Skin epidermis (tissue), 12 donors: ENCODE data around the gene C11orf68.

Source experiments
- H3K27ac ChIP-seq, 21 experiments: fragments of 200-600 bp; sonication (generic) in 11 of 21; one replicate each; pipeline ENCODE4 v1.5.0; 2020; ENCODE audit warnings: mild to moderate bottlenecking in 3 of 21, inconsistent platforms in 2 of 21, moderate library complexity in 2 of 21
- H3K4me3 ChIP-seq, 7 experiments: fragments of 200-600 bp; sonication (generic) in 2 of 7; one replicate each; pipeline ENCODE4 v1.5.0; 2020; ENCODE audit warnings: inconsistent platforms in 2 of 7, mild to moderate bottlenecking in 2 of 7, moderate library complexity in 1 of 7

C11orf68 gene

GRCh38 chr11:65883058-65883761, 35.7 kb downstream of the C11orf68 start:
- no peak overlapping the region for H3K27ac ChIP-seq

GRCh38 chr11:65882120-65883057, 36.5 kb downstream of the C11orf68 start:
- Histone ChIP-seq H3K27ac (no peak overlapping the region), H3K4me3 (no peak overlapping the region)

More at GRCh38 chr11:65883058-65883761, 35.7 kb downstream of the C11orf68 start:
- no peak overlapping the region for H3K4me3 ChIP-seq

DNA sequence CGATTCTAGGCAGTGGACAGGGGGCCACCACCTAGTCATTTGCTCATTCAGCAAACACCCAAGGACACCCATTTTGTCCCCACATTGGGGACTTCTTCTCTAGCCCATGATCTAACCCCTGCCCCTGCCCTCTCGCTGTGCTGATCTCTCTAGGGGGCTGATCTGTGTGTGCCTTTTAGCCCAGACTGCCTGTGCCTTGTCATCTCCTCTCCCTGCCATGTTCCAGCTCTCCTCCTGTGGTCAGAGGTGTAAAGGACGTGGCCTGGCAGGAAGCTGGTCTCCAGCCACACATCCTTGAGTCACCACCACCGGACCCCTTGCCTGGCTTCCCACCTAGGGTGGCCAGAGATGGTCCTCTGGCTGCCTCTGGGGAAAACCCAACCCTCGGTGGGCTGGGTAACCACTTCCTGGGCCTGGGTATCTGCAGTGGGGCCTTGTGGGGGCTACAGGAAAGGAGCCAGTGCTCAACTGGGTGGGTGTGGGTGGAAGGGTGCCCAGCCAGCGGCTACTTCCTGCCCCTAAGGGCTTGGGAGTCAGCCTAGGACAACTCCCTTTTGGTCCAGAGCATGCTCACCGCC, 37.9 kb downstream of the C11orf68 start:
- no peak overlapping the region for H3K4me3 ChIP-seq
- peak overlapping the region in 5 of 21 experiments; percentile 7 to 86 (median 57) for H3K27ac ChIP-seq

- Histone ChIP-seq H3K4me3 (peak overlapping the region in 1 of 7 experiments; percentile 15), H3K27ac (peak overlapping the region in 8 of 21 experiments; percentile 0 to 86 (median 58))
Observed at GRCh38 chr11:65880027-65880426, 38.8 kb downstream of the C11orf68 start.

DNA sequence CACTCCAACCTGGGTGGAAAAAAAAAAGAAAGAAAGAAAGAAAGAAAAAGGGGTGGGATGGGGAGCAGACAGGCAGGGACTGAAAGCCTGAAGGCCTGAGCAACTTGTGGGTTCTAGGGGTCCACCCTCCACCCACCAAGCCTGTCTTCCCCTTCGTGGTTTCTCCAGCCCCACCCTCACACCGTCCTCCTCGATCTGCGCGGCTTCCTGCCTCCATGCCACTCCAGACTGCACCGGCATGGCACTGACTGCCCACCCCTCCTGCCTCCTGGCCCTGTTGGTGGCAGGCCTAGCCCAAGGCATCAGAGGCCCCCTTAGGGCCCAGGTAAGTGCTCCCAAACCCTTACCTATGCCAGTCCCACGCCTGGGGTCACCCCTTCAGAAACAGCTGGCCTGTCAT, 39.2 kb downstream of the C11orf68 start, which contains the start of gene CTSW:
CTSW (plus strand) TSS at position 221 of the 400 bp plus-strand sequence; CDS start at position 239, 18 bp downstream.
- H3K4me3 ChIP-seq: peak within 1 kb of the TSS in 1 of 7 experiments; percentile 15

DNA sequence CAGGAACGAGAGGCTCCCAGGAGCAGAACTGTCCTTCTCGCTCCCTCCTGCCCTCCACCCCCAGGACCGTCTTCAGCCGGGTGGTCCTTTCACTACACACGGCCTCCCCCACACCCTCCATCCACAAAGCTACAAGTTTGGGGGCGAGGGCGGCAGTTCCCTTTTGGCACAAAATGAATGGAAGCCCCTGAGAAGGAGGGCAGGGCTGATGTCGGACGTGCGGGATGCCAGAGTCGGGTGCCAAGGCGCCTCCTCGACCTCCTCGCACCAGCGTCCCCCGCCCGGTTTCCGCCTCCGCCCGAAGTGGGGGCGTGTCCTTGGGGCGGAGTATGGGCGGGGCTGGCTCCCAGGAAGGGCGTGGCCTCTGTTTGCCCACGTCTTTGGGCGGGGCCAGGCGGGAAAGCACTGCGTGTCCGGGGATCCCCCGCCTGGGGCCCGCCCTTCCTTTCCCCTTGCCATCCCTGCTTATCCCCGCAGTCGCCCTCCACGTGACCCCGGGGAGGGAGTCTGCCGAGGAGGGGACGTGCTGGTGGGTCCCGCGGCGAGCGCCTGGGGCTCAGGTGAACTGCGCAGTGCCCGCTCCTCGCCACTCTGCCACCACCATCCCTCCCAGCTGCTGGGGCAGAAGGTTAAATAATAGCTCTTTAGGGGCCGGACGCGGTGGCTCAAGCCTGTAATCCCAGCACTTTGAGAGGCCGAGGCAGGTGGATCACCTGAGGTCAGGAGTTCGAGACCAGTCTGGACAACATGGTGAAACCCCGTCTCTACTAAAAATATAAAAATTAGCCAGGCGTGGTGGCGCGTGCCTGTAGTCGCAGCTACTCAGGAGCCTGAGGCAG, 45.3 kb downstream of the C11orf68 start:
- peak overlapping the region; percentile 49 to 95 (median 84) for H3K27ac ChIP-seq
- peak overlapping the region; percentile 36 to 54 (median 44) for H3K4me3 ChIP-seq

More for the DNA sequence above, 39.2 kb downstream of the C11orf68 start, which contains the start of gene CTSW:
- H3K27ac ChIP-seq: peak within 1 kb of the TSS in 9 of 21 experiments; percentile 0 to 86 (median 57)

- H3K4me3 ChIP-seq: peak within 1 kb of the TSS; percentile 36 to 54 (median 44)
- H3K27ac ChIP-seq: peak within 1 kb of the TSS; percentile 49 to 95 (median 84)
Observed at GRCh38 chr11:65872586-65873317, 46.1 kb downstream of the C11orf68 start, which contains the start of gene EFEMP2. EFEMP2 (minus strand) TSS chr11:65872800; CDS start chr11:65872354, 446 bp downstream.

- Histone ChIP-seq H3K27ac (peak overlapping the region; percentile 49 to 95 (median 83)), H3K4me3 (peak overlapping the region; percentile 32 to 54 (median 44))
Observed at GRCh38 chr11:65871811-65872548, 46.9 kb downstream of the C11orf68 start.

- Histone ChIP-seq H3K27ac (peak overlapping the region in 17 of 21 experiments; percentile 19 to 95 (median 85)), H3K4me3 (peak overlapping the region in 3 of 7 experiments; percentile 36 to 54 (median 44))
Observed at GRCh38 chr11:65870706-65871681, 47.9 kb downstream of the C11orf68 start.

GRCh38 chr11:65870307-65870658, 48.6 kb downstream of the C11orf68 start:
- Histone ChIP-seq H3K4me3 (no peak overlapping the region), H3K27ac (peak overlapping the region in 1 of 21 experiments; percentile 20)

GRCh38 chr11:65869643-65870306, 49.1 kb downstream of the C11orf68 start:
- H3K4me3 ChIP-seq: no peak overlapping the region
- H3K27ac ChIP-seq: peak overlapping the region in 1 of 21 experiments; percentile 20

DNA sequence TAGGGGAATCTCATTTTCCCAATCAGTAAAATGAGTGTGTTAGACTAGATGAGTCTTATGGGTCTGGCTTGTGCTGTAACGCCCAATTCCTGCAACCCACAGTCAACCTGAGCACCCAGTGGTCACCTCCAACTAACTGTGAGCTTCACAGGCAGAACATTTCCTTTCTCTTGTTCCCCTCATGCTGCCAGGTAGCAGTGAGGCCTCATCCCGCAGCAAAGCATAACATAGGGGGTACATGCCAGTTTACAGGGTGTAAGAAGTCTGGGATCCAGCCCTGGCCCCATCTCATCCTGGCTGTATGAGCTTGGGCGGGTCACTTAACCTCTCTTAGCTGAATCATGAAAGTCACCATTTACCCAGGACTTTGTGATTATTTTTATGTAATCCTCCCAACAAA, 50.0 kb downstream of the C11orf68 start:
- Histone ChIP-seq H3K4me3 (no peak overlapping the region), H3K27ac (no peak overlapping the region)

- no peak overlapping the region for H3K27ac ChIP-seq
- no peak overlapping the region for H3K4me3 ChIP-seq
Observed at GRCh38 chr11:65868076-65868667, 50.7 kb downstream of the C11orf68 start.

GRCh38 chr11:65867284-65868071, 51.4 kb downstream of the C11orf68 start:
- no peak overlapping the region for H3K4me3 ChIP-seq
- no peak overlapping the region for H3K27ac ChIP-seq
